Immature natural killer cell (primary cell): ENCODE measurements around the gene GRK1. TPM values are rescaled to one million over a fixed set of nuclear protein-coding genes. Genes with fewer than 3 reads are reported as not detected.
"Not testable (repeated sequence)": the region's sequence is repeated elsewhere in the genome, so short reads cannot be mapped to it uniquely, and the experiment has no call there.

Experiments
- DNase-seq, 3 donors: peaks; one replicate each; pipeline ENCODE4 v3.0.0; 2022; ENCODE audit warnings: mixed read lengths in 1 of 3
- H3K27ac Mint-ChIP-seq, 6 donors: one replicate each; pipeline ENCODE4 v1.8.0; 2020; ENCODE audit warnings: mixed read lengths in 6 of 6, mild to moderate bottlenecking in 5 of 6, inconsistent platforms in 4 of 6, moderate library complexity in 3 of 6
- H3K27me3 Mint-ChIP-seq, 3 donors: one replicate each; pipeline ENCODE4 v1.8.0; 2020 to 2021; ENCODE audit warnings: low read depth in 3 of 3, mild to moderate bottlenecking in 3 of 3, mixed read lengths in 3 of 3, moderate library complexity in 3 of 3, inconsistent platforms in 1 of 3
- H3K36me3 Mint-ChIP-seq, 3 donors: one replicate each; pipeline ENCODE4 v1.8.0; 2020; ENCODE audit warnings: mixed read lengths in 3 of 3, inconsistent platforms in 2 of 3, mild to moderate bottlenecking in 2 of 3
- H3K4me1 Mint-ChIP-seq, 2 donors: one replicate each; pipeline ENCODE4 v1.8.0; 2020; ENCODE audit warnings: inconsistent platforms in 2 of 2, mild to moderate bottlenecking in 2 of 2, mixed read lengths in 2 of 2, moderate library complexity in 1 of 2
- H3K4me3 Mint-ChIP-seq, 5 donors: one replicate each; pipeline ENCODE4 v1.8.0; 2020; ENCODE audit warnings: mild to moderate bottlenecking in 5 of 5, mixed read lengths in 5 of 5, inconsistent platforms in 3 of 5, moderate library complexity in 3 of 5
- H3K9me3 Mint-ChIP-seq, 6 donors: one replicate each; pipeline ENCODE4 v1.8.0; 2020; ENCODE audit warnings: mild to moderate bottlenecking in 6 of 6, mixed read lengths in 6 of 6, inconsistent platforms in 4 of 6, moderate library complexity in 3 of 6
- polyA plus RNA-seq, 3 donors: library from polyadenylated mRNA; unstranded; fragments of 300-500 nt; fragmentation: Illumina TruSeq; gene quantifications; one replicate each; pipeline ENCODE4 v1.2.3, GENCODE V29; 2021

The GRK1 gene
- not detected for polyA plus RNA-seq

DNA sequence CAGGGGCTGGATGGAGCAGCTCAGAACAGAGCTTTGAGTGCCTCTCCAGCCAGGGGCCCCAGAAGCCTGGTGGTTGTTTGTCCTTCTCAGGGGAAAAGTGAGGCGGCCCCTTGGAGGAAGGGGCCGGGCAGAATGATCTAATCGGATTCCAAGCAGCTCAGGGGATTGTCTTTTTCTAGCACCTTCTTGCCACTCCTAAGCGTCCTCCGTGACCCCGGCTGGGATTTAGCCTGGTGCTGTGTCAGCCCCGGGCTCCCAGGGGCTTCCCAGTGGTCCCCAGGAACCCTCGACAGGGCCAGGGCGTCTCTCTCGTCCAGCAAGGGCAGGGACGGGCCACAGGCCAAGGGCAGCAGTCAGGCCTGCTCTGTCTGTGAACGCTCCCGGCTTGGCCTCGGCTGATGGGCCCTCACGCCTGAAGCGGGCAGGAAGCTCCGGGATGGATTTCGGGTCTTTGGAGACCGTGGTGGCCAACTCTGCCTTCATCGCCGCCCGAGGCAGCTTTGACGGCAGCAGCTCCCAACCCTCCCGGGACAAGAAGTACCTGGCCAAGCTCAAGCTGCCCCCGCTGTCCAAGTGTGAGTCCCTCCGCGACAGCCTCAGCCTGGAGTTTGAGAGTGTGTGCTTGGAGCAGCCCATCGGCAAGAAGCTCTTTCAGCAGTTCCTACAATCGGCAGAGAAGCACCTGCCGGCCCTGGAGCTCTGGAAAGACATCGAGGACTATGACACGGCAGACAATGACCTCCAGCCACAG is at the start of gene GRK1:
Gene GRK1 (plus strand): TSS at position 269 of the 751 bp plus-strand sequence. CDS start 168 bp downstream, at position 437.
- Mint-ChIP-seq H3K4me1 (no peaks in the 10 kb centered on the region), H3K4me3 (no peak within 1 kb of the TSS), H3K9me3 (peaks cover 0 to 4% (median 0%) of the 10 kb centered on the region in 6 donors), H3K36me3 (no peaks in the 10 kb centered on the region), H3K27ac (no peak within 1 kb of the TSS), H3K27me3 (peaks cover 4 to 14% (median 6%) of the 10 kb centered on the region in 3 donors)
- no peak for DNase-seq

DNA sequence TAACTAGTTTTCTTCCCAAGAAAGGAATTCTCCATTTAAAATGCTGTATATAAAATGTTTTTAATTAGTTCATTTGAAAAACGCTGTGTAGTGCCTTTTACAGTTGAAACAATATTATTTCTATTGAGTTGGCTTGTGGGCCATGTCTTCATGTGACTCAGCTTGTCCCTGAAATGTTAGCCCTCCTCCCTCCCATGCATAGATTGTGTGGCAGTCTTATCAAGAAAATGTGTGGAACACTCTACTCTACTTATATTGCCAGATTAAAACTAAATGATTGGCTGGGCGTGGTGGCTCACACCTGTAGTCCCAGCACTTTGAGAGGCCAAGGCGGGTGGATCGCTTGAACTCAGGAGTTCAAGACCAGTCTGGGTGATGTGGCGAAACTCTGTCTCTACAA is 49.1 kb upstream of the GRK1 start:
- Mint-ChIP-seq H3K4me1 (peaks cover 0 to 2% of the 10 kb centered on the region in 2 donors), H3K27me3 (peaks cover 0 to 3% (median 0%) of the 10 kb centered on the region in 3 donors), H3K27ac (peak overlapping the region in 1 of 6 donors; percentile 17), H3K9me3 (no peaks in the 10 kb centered on the region), H3K4me3 (no peak overlapping the region), H3K36me3 (no peaks in the 10 kb centered on the region)
- no peak for DNase-seq

DNA sequence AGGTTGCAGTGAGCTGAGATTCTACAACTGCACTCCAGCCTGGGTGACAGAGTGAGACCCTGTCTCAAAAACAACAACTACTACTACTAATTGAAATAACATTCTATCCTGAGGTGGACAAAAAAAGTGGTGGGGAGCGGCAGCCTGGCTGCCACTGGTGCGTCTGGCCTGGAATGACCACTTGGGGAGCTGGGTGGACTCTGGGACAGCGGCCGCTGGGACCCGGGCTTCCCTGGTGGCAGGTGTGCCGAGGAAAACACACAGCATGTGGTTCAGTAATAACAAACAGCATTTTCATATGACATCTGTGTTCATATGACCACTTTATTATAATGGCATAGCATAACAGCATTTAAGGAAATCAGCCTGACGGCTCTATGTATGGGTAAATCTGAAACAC is 48.6 kb upstream of the GRK1 start:
- Mint-ChIP-seq H3K27ac (peak overlapping the region in 1 of 6 donors; percentile 17), H3K27me3 (peaks cover 0 to 3% (median 0%) of the 10 kb centered on the region in 3 donors), H3K4me1 (peaks cover 0 to 2% of the 10 kb centered on the region in 2 donors), H3K4me3 (no peak overlapping the region), H3K9me3 (no peaks in the 10 kb centered on the region), H3K36me3 (no peaks in the 10 kb centered on the region)
- no peak for DNase-seq

DNA sequence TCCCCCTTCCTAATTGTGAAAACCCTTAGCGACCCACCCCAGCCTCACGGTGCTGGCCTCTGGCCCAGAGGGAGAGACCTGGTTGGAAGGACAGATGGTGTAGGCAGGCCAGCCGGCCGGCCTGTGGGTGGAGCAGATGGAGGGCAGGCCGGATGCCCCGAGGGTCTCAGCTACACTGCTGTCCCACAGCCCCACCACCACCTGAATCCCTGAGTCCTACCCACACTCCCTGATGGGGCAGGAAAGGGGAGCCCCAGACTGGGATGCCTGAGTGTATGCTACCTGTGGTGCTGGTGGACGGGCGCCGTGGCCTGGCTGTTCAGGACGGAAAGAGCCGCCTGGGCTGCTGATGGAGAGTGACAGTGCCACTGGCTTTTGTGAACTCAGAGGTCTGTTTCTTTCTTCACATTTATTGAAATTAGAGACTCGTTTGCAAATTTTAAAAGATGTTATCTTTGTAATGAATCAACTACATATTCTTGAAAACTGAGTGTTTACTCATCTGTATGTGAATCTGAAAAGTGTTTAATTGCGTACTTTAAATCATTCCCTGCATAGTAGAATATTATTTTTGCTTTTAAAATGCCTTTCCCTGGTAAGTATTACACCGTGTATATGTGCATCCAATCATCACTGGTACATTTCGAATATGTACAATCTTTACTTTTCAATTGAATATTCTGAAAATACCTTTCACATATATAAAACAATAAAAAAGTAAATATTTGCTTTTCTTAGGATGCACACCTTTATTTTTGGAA is 46.8 kb upstream of the GRK1 start:
- H3K4me1 Mint-ChIP-seq, result peaks cover 0 to 2% of the 10 kb centered on the region in 2 donors
- DNase-seq, result no peak
- H3K9me3 Mint-ChIP-seq, result no peaks in the 10 kb centered on the region
- H3K36me3 Mint-ChIP-seq, result peaks cover 0 to 4% (median 3%) of the 10 kb centered on the region in 3 donors
- H3K4me3 Mint-ChIP-seq, result no peak overlapping the region
- no peak overlapping the region for H3K27ac Mint-ChIP-seq
- H3K27me3 Mint-ChIP-seq, result peaks cover 0 to 6% (median 0%) of the 10 kb centered on the region in 3 donors

DNA sequence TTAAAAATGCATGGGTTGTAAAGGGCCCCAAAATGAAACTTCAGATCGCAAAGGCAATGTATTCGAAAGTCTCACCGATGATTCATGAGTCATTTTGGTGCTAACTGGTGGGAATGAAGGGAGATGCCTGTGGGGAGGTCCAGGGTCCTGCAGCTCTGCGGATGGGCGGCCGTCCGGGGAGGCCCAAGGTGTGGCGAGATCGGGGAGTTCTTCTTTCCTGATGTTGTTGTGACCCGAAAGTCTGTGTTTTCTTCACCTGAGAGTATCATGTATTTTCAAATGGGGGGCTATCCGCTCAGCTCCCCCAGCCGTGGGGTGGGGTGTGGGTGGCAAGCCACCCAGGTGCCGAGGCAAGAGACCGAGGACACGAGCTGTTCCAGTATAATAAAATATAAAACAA is 46.0 kb upstream of the GRK1 start:
- peaks cover 0 to 5% (median 0%) of the 10 kb centered on the region in 3 donors for H3K27me3 Mint-ChIP-seq
- no peak for DNase-seq
- peaks cover 0 to 2% of the 10 kb centered on the region in 2 donors for H3K4me1 Mint-ChIP-seq
- H3K27ac Mint-ChIP-seq, result peak overlapping the region in 1 of 6 donors; percentile 51
- no peaks in the 10 kb centered on the region for H3K9me3 Mint-ChIP-seq
- peaks cover 0 to 4% (median 3%) of the 10 kb centered on the region in 3 donors for H3K36me3 Mint-ChIP-seq
- H3K4me3 Mint-ChIP-seq, result no peak overlapping the region

DNA sequence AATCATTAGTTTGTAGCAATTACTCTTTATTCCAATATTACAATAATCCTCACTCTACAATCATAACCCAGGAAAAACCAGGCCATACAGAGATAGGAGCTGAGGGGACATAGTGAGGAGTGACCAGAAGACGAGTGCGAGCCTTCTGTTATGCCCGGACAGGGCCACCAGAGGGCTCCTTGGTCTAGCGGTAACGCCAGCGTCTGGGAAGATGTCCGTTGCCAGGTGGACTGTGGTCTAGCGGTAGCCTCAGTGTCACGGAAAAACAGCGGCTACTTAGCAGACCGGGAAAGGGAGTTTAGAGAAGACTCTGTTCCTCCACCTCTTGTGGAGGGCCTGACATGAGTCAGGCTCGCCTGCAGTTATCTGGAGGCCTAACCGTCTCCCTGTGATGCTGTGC is 45.5 kb upstream of the GRK1 start:
- DNase-seq, H3K4me3 Mint-ChIP-seq, H3K27me3 Mint-ChIP-seq, H3K27ac Mint-ChIP-seq, H3K4me1 Mint-ChIP-seq, H3K9me3 Mint-ChIP-seq, H3K36me3 Mint-ChIP-seq: not testable (repeated sequence)

DNA sequence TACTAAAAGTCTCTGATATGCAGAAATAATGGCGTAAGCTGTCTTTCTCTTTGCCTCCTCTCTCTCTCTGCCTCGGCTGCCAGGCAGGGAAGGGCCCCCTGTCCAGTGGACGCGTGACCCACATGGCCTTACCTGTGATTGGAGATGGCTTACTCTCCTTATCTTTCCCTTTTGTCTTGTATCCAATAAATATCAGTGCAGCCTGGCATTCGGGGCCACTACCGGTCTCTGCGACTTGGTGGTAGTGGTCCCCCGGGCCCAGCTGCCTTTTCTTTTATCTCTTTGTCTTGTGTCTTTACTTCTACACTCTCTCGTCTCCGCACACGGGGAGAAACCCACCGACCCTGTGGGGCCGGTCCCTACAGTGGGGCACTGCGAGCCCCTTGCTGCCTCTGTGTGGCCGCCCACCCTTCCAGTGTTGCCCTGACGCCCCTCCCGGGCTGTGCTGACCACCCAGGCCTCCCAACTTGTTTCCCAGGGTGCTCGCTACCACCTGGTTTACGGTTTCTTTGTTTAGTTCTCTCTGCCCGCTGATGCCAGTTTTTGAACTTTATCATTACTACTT is 45.0 kb upstream of the GRK1 start:
- H3K36me3 Mint-ChIP-seq, H3K9me3 Mint-ChIP-seq, H3K27me3 Mint-ChIP-seq, DNase-seq, H3K4me3 Mint-ChIP-seq, H3K4me1 Mint-ChIP-seq: not testable (repeated sequence)
- peak overlapping the region in 3 of 6 donors; percentile 7 to 67 (median 36) for H3K27ac Mint-ChIP-seq

DNA sequence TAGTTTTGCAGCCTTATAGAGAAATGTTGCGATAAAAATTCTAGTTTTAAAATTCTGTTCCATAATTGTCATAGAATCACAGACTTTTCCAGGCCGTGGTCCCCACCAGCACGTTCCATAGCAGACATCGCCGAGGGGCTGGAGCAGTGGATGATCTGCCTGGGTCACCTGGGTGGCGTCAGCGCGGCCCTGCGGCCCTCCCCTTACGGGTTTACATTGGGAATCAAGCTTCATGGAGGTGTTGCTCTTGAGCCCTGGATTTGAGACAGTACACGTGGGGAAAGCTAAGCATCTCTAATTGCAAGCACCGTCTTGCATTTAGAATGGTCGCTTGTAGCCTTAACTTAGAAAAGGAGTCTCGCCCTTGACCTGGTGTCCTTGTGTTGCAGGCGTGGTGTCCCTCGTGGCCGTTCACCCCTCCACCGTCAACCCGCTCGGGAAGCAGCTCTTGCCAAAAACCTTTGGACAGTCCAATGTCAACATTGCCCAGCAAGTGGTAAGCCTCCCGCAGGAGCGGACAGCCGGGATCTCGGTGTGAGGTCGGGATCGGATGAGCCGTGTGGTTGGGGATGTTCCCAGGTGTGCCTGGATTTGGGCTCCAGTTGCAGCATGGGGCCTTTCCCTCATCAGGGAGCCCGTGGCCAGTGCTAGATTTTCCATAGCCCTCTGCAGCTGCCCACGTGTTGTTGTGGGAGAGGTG is 44.1 kb upstream of the GRK1 start:
- H3K27me3 Mint-ChIP-seq, result peaks cover 0 to 6% (median 0%) of the 10 kb centered on the region in 3 donors
- H3K4me1 Mint-ChIP-seq, result no peaks in the 10 kb centered on the region
- H3K9me3 Mint-ChIP-seq, result no peaks in the 10 kb centered on the region
- H3K27ac Mint-ChIP-seq, result no peak overlapping the region
- H3K4me3 Mint-ChIP-seq, result no peak overlapping the region
- DNase-seq, result no peak
- H3K36me3 Mint-ChIP-seq, result peaks cover 0 to 4% (median 3%) of the 10 kb centered on the region in 3 donors

DNA sequence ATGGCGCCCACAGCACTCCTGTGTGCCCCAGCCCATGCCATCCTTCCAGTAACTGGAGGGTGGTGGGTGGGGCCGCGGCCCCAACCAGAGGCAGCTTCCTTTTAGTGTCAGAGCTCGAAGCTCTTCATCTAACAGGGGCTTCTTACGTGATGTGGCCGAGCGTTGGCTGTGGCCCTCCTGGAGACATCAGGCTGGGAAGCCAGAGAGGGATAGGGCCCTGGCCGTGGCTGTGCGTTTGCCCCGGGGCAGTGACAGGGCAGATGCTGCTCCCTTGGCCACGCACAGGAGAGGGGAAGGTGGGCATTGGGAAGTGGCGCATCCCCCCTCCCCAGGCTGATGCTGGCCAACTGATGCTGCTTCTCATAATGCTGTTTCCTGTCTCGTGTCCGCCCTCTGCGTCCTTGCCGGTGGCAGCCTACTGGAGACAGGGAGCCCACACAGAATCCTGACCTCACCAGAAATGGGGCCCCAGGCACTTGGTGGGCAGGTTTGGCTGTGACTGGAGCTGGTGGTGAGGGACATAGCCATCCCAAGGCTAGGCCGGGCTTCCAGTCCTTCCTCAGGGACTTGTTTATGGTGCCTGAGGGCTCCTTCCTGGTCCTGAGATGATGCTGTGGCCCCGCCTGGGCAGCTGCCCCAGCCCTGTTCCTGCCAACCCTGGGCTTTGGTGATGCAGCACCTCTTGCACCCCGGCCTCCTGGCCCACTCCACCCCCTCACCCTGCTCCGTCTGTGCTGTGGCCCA is 43.4 kb upstream of the GRK1 start:
- no peaks in the 10 kb centered on the region for H3K4me1 Mint-ChIP-seq
- H3K4me3 Mint-ChIP-seq, result no peak overlapping the region
- H3K27ac Mint-ChIP-seq, result no peak overlapping the region
- DNase-seq, result no peak
- H3K27me3 Mint-ChIP-seq, result peaks cover 0 to 6% (median 0%) of the 10 kb centered on the region in 3 donors
- peaks cover 0 to 4% (median 3%) of the 10 kb centered on the region in 3 donors for H3K36me3 Mint-ChIP-seq
- H3K9me3 Mint-ChIP-seq, result no peaks in the 10 kb centered on the region

DNA sequence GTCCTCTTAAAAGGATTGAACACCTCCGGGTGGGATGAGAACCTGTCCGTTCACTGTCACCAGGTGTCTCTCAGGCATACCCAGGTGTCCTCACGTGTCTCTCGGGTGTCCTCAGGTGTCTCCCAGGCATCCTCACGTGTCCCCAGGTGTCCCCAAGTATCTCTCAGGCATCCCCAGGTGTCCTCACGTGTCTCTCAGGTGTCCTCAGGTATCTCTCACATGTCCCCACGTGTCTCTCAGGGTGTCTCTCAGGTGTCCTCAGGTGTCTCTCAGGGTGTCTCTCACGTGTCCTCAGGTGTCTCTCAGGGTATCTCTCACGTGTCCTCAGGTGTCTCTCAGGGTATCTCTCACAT is 42.8 kb upstream of the GRK1 start:
- peaks cover 0 to 4% (median 3%) of the 10 kb centered on the region in 3 donors for H3K36me3 Mint-ChIP-seq
- H3K4me3 Mint-ChIP-seq, result no peak overlapping the region
- peaks cover 0 to 6% (median 0%) of the 10 kb centered on the region in 3 donors for H3K27me3 Mint-ChIP-seq
- no peak for DNase-seq
- no peaks in the 10 kb centered on the region for H3K9me3 Mint-ChIP-seq
- H3K4me1 Mint-ChIP-seq, result no peaks in the 10 kb centered on the region
- peak overlapping the region in 4 of 6 donors; percentile 23 to 70 (median 48) for H3K27ac Mint-ChIP-seq

DNA sequence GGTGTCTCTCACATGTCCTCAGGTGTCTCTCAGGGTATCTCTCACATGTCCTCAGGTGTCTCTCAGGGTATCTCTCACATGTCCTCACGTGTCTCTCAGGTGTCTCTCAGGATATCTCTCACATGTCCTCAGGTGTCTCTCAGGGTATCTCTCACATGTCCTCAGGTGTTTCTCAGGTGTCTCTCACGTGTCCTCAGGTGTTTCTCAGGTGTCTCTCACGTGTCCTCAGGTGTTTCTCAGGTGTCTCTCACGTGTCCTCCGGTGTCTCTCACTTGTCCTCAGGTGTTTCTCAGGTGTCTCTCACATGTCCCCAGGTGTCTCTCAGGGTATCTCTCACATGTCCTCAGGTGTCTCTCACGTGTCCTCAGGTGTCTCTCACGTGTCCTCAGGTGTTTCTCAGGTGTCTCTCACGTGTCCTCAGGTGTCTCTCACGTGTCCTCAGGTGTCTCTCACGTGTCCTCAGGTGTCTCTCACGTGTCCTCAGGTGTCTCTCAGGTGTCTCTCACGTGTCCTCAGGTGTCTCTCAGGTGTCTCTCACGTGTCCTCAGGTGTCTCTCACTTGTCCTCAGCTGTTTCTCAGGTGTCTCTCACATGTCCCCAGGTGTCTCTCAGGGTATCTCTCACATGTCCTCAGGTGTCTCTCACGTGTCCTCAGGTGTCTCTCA is 42.2 kb upstream of the GRK1 start:
- H3K27me3 Mint-ChIP-seq, DNase-seq, H3K4me3 Mint-ChIP-seq, H3K4me1 Mint-ChIP-seq, H3K9me3 Mint-ChIP-seq, H3K36me3 Mint-ChIP-seq: not testable (repeated sequence)
- H3K27ac Mint-ChIP-seq, result peak overlapping the region in 5 of 6 donors; percentile 10 to 70 (median 40)

DNA sequence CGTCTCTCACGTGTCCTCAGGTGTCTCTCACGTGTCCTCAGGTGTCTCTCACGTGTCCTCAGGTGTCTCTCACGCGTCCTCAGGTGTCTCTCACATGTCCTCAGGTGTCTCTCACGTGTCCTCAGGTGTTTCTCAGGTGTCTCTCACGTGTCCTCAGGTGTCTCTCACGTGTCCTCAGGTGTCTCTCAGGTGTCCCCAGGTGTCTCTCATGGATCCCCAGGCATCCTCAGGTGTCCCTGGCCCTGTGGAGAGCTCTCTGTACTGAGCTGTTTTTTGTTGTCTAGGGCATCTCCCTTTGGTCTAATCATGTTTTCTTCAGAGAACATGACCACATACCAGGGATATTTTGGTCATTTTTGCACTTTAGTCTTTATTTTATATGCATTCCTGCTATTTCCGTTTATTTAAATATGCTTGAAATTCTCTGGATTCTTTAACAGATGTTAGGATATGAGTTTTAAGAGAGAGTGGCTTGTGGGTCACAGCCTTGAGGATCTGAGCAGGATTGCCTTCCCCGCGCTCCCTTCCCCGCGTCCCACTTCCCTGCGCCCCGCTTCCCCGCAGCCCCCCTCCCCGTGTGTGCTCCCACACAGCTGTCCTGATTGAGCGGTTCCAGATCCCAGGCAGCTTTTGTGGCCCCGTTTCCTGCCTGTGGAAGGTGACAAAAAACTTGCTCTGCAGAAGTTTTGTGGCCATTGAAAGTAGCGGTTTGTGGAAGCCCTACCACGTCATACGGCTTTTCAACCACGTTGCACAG is 40.9 kb upstream of the GRK1 start:
- Mint-ChIP-seq H3K4me1 (no peaks in the 10 kb centered on the region), H3K36me3 (peaks cover 0 to 4% (median 3%) of the 10 kb centered on the region in 3 donors), H3K27me3 (peaks cover 0 to 6% (median 0%) of the 10 kb centered on the region in 3 donors), H3K27ac (peak overlapping the region in 1 of 6 donors; percentile 36), H3K4me3 (no peak overlapping the region), H3K9me3 (no peaks in the 10 kb centered on the region)
- DNase-seq, result no peak
